IMR-90 (cell line): ENCODE data around the gene STK17A. TPM values are rescaled to one million over a fixed set of nuclear protein-coding genes. Genes with fewer than 3 reads are reported as not detected.

ENCODE experiments used
- ATAC-seq: fragments of 200-7000 bp; cut with Tn5 transposase; 2 replicates; pipeline ENCODE4 v1.9.1; 2020; ENCODE audit warnings: low read depth, mild to moderate bottlenecking, moderate library complexity
- BruUV-seq: library from RNA; stranded (reverse); fragments of 400-500 nt; replicated peaks from 2 replicates; lab custom pipeline; 2021; lab: Mats Ljungman, UMichigan
- CTCF ChIA-PET: fragments of 300-600 bp; formaldehyde crosslinking; extraction: SDS; loops from one replicate; lab custom pipeline; 2021; ENCODE audit warnings: antibody characterized with exemption; lab: Yijun Ruan, JAX
- POLR2A ChIA-PET: fragments of 300-600 bp; sonication (Branson Sonifier 250); formaldehyde crosslinking; loops from one replicate; lab custom pipeline; 2022; ENCODE audit warnings: antibody characterized with exemption; ENCODE audit not compliant: unreplicated experiment; lab: Charles Lee
- DNase-seq: peaks from one replicate; pipeline ENCODE4 v3.0.0; 2013
- H2AFZ ChIP-seq: replicated peaks from 2 replicates; pipeline ENCODE3; 2013; ENCODE audit warnings: low read length, mild to moderate bottlenecking; ENCODE audit not compliant: poor library complexity
- H2AK5ac ChIP-seq: 2 replicates; pipeline ENCODE4 v1.6.1; 2013; ENCODE audit warnings: low read depth, low read length, inconsistent platforms
- H2AK9ac ChIP-seq: replicated peaks from 2 replicates; pipeline ENCODE3; 2013; ENCODE audit warnings: mild to moderate bottlenecking, low read depth, low read length, moderate library complexity; ENCODE audit not compliant: poor library complexity
- H2BK120ac ChIP-seq: 2 replicates; pipeline ENCODE4 v1.6.1; 2013; ENCODE audit warnings: low read depth, low read length, inconsistent platforms
- H2BK15ac ChIP-seq: 3 replicates; pipeline ENCODE4 v1.6.1; 2013; ENCODE audit warnings: low read depth, low read length, inconsistent platforms
- H2BK20ac ChIP-seq: 2 replicates; pipeline ENCODE4 v1.6.1; 2013; ENCODE audit warnings: low read depth, mild to moderate bottlenecking, inconsistent platforms, low read length, moderate library complexity
- H2BK5ac ChIP-seq: 2 replicates; pipeline ENCODE4 v1.6.1; 2013; ENCODE audit warnings: mild to moderate bottlenecking, low read depth, low read length, inconsistent platforms; ENCODE audit not compliant: poor library complexity, severe bottlenecking
- H3K14ac ChIP-seq: replicated peaks from 2 replicates; pipeline ENCODE4 v1.6.1; 2013; ENCODE audit warnings: low read depth, low read length, inconsistent platforms
- H3K18ac ChIP-seq: 2 replicates; pipeline ENCODE4 v1.6.1; 2013; ENCODE audit warnings: low read depth, low read length, control low read depth
- H3K23ac ChIP-seq: 2 replicates; pipeline ENCODE4 v1.6.1; 2013; ENCODE audit warnings: low read depth, low read length, inconsistent platforms
- H3K27ac ChIP-seq: 2 replicates; pipeline ENCODE4 v1.5.1; 2013; ENCODE audit warnings: mild to moderate bottlenecking, control low read depth, low read length; ENCODE audit not compliant: insufficient read depth
- H3K27me3 ChIP-seq: 2 replicates; pipeline ENCODE4 v1.6.1; 2013; ENCODE audit warnings: low read length; ENCODE audit not compliant: control insufficient read depth, insufficient read depth
- H3K36me3 ChIP-seq: 2 replicates; pipeline ENCODE4 v1.6.1; 2013; ENCODE audit warnings: low read length, mixed read lengths; ENCODE audit not compliant: control insufficient read depth, insufficient read depth
- H3K4ac ChIP-seq: 2 replicates; pipeline ENCODE4 v1.6.1; 2013; ENCODE audit warnings: low read depth, low read length, inconsistent platforms
- H3K4me1 ChIP-seq: 2 replicates; pipeline ENCODE4 v1.6.1; 2013; ENCODE audit warnings: low read length, mixed read lengths; ENCODE audit not compliant: control insufficient read depth, insufficient read depth
- H3K4me2 ChIP-seq: 2 replicates; pipeline ENCODE4 v1.6.1; 2013; ENCODE audit warnings: low read depth, mild to moderate bottlenecking, control low read depth, low read length, moderate library complexity
- H3K4me3 ChIP-seq: 2 replicates; pipeline ENCODE4 v1.5.1; 2013; ENCODE audit warnings: low read depth, mild to moderate bottlenecking, control low read depth, low read length, moderate library complexity; ENCODE audit not compliant: insufficient read depth
- H3K56ac ChIP-seq: 2 replicates; pipeline ENCODE4 v1.6.1; 2013; ENCODE audit warnings: low read length, inconsistent platforms; ENCODE audit not compliant: insufficient read depth; ENCODE audit errors: extremely low read depth
- H3K79me1 ChIP-seq, 2 experiments: 2 replicates each; pipeline ENCODE4 v1.6.1; 2013; ENCODE audit warnings: low read length in 2 of 2, inconsistent platforms in 1 of 2, low read depth in 1 of 2
- H3K9ac ChIP-seq: 2 replicates; pipeline ENCODE4 v1.6.1; 2013; ENCODE audit warnings: low read depth, low read length, control low read depth
- H3K9me1 ChIP-seq: 2 replicates; pipeline ENCODE4 v1.6.1; 2013; ENCODE audit warnings: low read length, inconsistent platforms; ENCODE audit not compliant: insufficient read depth
- H3K9me3 ChIP-seq: 2 replicates; pipeline ENCODE4 v1.6.1; 2013; ENCODE audit warnings: low read length; ENCODE audit not compliant: control insufficient read depth, insufficient read depth
- H4K20me1 ChIP-seq: 2 replicates; pipeline ENCODE4 v1.6.1; 2013; ENCODE audit warnings: low read length, inconsistent platforms; ENCODE audit not compliant: insufficient read depth
- H4K5ac ChIP-seq: 2 replicates; pipeline ENCODE4 v1.6.1; 2013; ENCODE audit warnings: mild to moderate bottlenecking, low read depth, low read length, control low read depth
- H4K8ac ChIP-seq, 2 experiments: 2 replicates each; pipeline ENCODE4 v1.6.1; 2013; ENCODE audit warnings: low read depth in 2 of 2, low read length in 2 of 2, control low read depth in 1 of 2, inconsistent platforms in 1 of 2
- H4K91ac ChIP-seq: 2 replicates; pipeline ENCODE4 v1.6.1; 2013; ENCODE audit warnings: low read depth, low read length, inconsistent platforms; ENCODE audit not compliant: insufficient read depth
- BHLHE40 ChIP-seq: fragments of 150-350 bp; IDR thresholded peaks from 2 replicates; pipeline ENCODE4 v1.6.1; 2016; ENCODE audit warnings: mild to moderate bottlenecking, low read depth, low read length
- CEBPB ChIP-seq: IDR thresholded peaks from 2 replicates; pipeline ENCODE4 v1.6.1; 2012; ENCODE audit warnings: low read depth, low read length, improper control_type of control experiment
- CHD1 ChIP-seq: IDR thresholded peaks from 2 replicates; pipeline ENCODE4 v1.6.1; 2012; ENCODE audit warnings: low read depth, low read length, improper control_type of control experiment
- CTCF ChIP-seq: conservative IDR thresholded peaks from 2 replicates; pipeline ENCODE4 v1.5.1; 2012; ENCODE audit warnings: mild to moderate bottlenecking, low read depth, low read length, improper control_type of control experiment
- ELK1 ChIP-seq: fragments of 150-350 bp; IDR thresholded peaks from 2 replicates; pipeline ENCODE4 v1.6.1; 2016; ENCODE audit warnings: low read depth, mild to moderate bottlenecking, low read length, moderate library complexity, borderline replicate concordance
- FOS ChIP-seq: fragments of 150-350 bp; IDR thresholded peaks from 2 replicates; pipeline ENCODE4 v1.6.1; 2016; ENCODE audit warnings: low read depth, low read length
- MAZ ChIP-seq: IDR thresholded peaks from 2 replicates; pipeline ENCODE4 v1.6.1; 2012; ENCODE audit warnings: low read depth, mild to moderate bottlenecking, low read length, improper control_type of control experiment, moderate library complexity, borderline replicate concordance
- MXI1 ChIP-seq: IDR thresholded peaks from 2 replicates; pipeline ENCODE4 v1.6.1; 2012; ENCODE audit warnings: low read depth, mild to moderate bottlenecking, low read length, moderate library complexity, borderline replicate concordance
- NFE2L2 ChIP-seq: fragments of 150-350 bp; IDR thresholded peaks from 2 replicates; pipeline ENCODE4 v1.6.1; 2016; ENCODE audit warnings: low read depth, mild to moderate bottlenecking, low read length
- POLR2A ChIP-seq: IDR thresholded peaks from 2 replicates; pipeline ENCODE4 v1.6.1; 2012; ENCODE audit warnings: mild to moderate bottlenecking, low read depth, low read length
- RAD21 ChIP-seq: IDR thresholded peaks from 2 replicates; pipeline ENCODE4 v1.6.1; 2012; ENCODE audit warnings: low read length, improper control_type of control experiment
- RFX5 ChIP-seq: IDR thresholded peaks from 2 replicates; pipeline ENCODE4 v1.8.0; 2012; ENCODE audit warnings: low read depth, mild to moderate bottlenecking, low read length, moderate library complexity
- USF2 ChIP-seq: fragments of 150-350 bp; IDR thresholded peaks from 2 replicates; pipeline ENCODE4 v1.6.1; 2017; ENCODE audit warnings: mild to moderate bottlenecking, antibody characterized with exemption, low read length, low read depth
- WGBS, 2 experiments: methylation state at CpG; one replicate each; pipeline versions ENCODE4 v1.1.5 to v1.1.7; 2013; ENCODE audit warnings: missing lambda C conversion rate in 2 of 2; ENCODE audit not compliant: insufficient read length in 1 of 2; ENCODE audit errors: extremely low coverage in 2 of 2; 5-methylcytosine and 5-hydroxymethylcytosine counted together
- dilution Hi-C: fragments of 300-500 bp; cut with HindIII; formaldehyde crosslinking; loops from one replicate; pipeline ENCODE4 v1.14.3; 2018; ENCODE audit warnings: low sequenced_read_pairs; ENCODE audit not compliant: unreplicated experiment
- in situ Hi-C: fragments of 300-500 bp; cut with MboI; formaldehyde crosslinking; loops from 3 replicates; pipeline ENCODE4 v1.14.3; 2019; ENCODE audit warnings: low sequenced_read_pairs, inconsistent platforms, mixed read lengths
- intact Hi-C: fragments of 100-400 bp; cut with micrococcal nuclease; formaldehyde crosslinking; loops from 2 replicates; pipeline ENCODE4 v1.10.0; 2022
- polyA plus RNA-seq, 3 experiments: library from polyadenylated mRNA; depleted of rRNA; stranded (reverse); fragments of >200 nt; gene quantifications; 2 replicates each; pipeline ENCODE4 v1.2.3, GENCODE V29; 2012; ENCODE audit warnings: low replicate concordance in 1 of 3
- total RNA-seq: library from RNA; depleted of rRNA; stranded (reverse); fragments of >200 nt; gene quantifications from 2 replicates; pipeline ENCODE4 v1.2.3, GENCODE V29; 2012

Gene STK17A
- total and polyA plus RNA-seq, 2 of the 4 experiments (the other 2 are of a cell fraction), result 40.5 to 50.5 TPM

- Histone ChIP-seq H3K9me3 (peaks cover 2% of the 10 kb centered on the region), H2BK120ac (peak overlapping the region; percentile 84; the same call in 1 of the 2 replicates), H2AK5ac (no peak overlapping the region), H4K5ac (peak overlapping the region; percentile 67; the same call in 1 of the 2 replicates), H3K79me1 (peaks cover 12 to 36% of the 10 kb centered on the region in 2 experiments), H3K4me2 (peak overlapping the region; percentile 16; the same call in 1 of the 2 replicates), H2BK15ac (0 out of 3 replicates have a peak overlapping the region, but pooled peaks have one; percentile 33), H3K4ac (peak overlapping the region; percentile 56; the same call in 1 of the 2 replicates), H3K56ac (peak overlapping the region; percentile 29; the same call in 1 of the 2 replicates), H3K4me3 (no peak overlapping the region), H3K23ac (no peak overlapping the region; the same call in 1 of the 2 replicates), H3K36me3 (no peaks in the 10 kb centered on the region), H4K91ac (0 out of 2 replicates have a peak overlapping the region, but pooled peaks have one; percentile 18), H4K8ac (peak overlapping the region in 1 of 2 experiments; percentile 73; a peak in 3 of 4 replicates), H3K4me1 (peaks cover 2% of the 10 kb centered on the region), H2AFZ (no peak overlapping the region), H3K18ac (peak overlapping the region; percentile 78; the same call in 1 of the 2 replicates), H3K9ac (no peak overlapping the region), H3K27ac (peak overlapping the region; percentile 50; the same call in 1 of the 2 replicates), H4K20me1 (no peaks in the 10 kb centered on the region), H2BK5ac (peak overlapping the region; percentile 97), H3K9me1 (no peaks in the 10 kb centered on the region), H3K27me3 (no peaks in the 10 kb centered on the region), H2AK9ac (no peak overlapping the region), H3K14ac (peak overlapping the region; percentile 44), H2BK20ac (peak overlapping the region; percentile 72; the same call in 1 of the 2 replicates)
- CTCF ChIA-PET, result interaction anchor here (0.9 kb wide), 1 partner anchor 25 kb away, joined by 3 read pairs; no protein-coding TSS in a partner anchor
- DNase-seq (peak; percentile 89), ATAC-seq (peak; percentile 83)
- WGBS, 2 experiments, result no CpG with 5 or more reads among the region's 4 CpGs
- no TSS peak for BruUV-seq
- dilution Hi-C loops, result no loop called here
- in situ Hi-C loops, result no loop called here
- POLR2A ChIA-PET, result no interaction called here
- intact Hi-C loops, result no loop called here
- no peak for TF ChIP-seq MAZ
- no peak for TF ChIP-seq CTCF
- TF ChIP-seq ELK1, result no peak
- no peak for TF ChIP-seq RAD21
- TF ChIP-seq FOS, result peak; percentile 84
- no peak for TF ChIP-seq USF2
- no peak for TF ChIP-seq MXI1
- TF ChIP-seq BHLHE40, result peak; percentile 57
- peak; percentile 56; the same call in 1 of the 2 replicates for TF ChIP-seq CEBPB
- TF ChIP-seq POLR2A, result no peak
- TF ChIP-seq NFE2L2, result peak; percentile 83
- TF ChIP-seq CHD1, result no peak
- TF ChIP-seq RFX5, result no peak
Measured at GRCh38 chr7:43674559-43675436, 91.9 kb downstream of the STK17A start.
